Limb (tissue), 2 donors: ENCODE measurements around the gene GOSR1.
"Not testable (repeated sequence)": the region's sequence is repeated elsewhere in the genome, so short reads cannot be mapped to it uniquely, and the experiment has no call there.

ENCODE experiments used
- DNase-seq, 2 donors: peaks; one replicate each; pipeline ENCODE4 v3.0.0-alpha.2; 2016; ENCODE audit errors: extremely low spot score in 2 of 2

GOSR1 gene

DNA sequence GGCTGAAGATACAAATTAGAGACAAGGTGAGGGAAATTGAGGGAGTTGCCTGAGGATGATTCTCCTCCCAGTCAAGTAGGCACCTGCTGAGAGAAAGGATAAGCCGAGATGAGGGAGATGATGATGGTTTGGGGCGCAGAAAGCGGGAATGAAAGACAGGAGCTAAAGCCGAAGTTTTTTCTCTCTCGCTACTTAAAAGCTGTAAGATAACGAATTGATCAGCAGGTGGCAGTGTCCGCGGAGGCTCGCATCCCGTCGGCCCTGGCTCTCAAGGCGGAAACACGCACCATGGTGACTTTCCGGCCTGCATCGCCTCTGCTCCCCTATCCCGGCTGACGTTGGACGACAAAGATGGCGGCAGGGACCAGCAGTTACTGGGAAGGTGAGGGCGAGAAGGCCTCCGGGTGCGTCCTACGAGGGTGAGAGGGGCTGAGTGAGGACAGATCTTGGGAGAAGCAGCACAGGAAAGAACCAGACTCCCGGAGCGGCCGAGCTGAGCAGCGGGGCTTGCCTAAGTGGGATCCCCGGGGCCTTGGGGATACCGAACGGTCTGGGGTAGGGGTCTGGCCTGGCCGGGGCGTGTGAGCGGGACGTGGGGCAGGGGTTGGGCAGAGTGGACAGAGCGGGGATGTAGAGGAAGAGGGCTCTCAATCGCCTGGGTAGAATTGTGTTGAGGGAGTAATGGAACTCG is at the start of gene GOSR1:
GOSR1 (plus strand) TSS at position 326 of the 691 bp plus-strand sequence; CDS start at position 352, 26 bp downstream.
- DNase-seq, result peak; percentile 93 to 96

DNA sequence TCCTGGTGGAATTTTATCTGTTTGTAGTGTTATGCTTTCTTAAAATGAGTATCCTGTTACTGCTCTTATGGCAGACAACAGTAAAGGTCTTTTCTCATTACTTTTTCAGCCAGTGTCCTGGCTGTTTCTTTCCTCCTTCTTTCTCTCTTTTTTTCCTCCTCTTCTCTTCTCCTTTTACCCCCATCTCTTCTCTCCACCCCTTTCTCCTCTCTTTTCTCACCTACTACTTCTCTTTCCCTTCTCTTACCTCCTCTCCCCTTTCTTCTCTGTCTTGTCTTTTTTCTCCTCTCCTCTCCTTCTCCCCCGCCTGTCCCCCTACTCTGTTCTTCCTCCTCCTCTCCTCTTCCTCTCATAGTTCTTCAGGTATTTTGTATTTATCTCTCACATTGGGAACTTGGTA is 49.6 kb upstream of the GOSR1 start:
- DNase-seq, result no peak

DNA sequence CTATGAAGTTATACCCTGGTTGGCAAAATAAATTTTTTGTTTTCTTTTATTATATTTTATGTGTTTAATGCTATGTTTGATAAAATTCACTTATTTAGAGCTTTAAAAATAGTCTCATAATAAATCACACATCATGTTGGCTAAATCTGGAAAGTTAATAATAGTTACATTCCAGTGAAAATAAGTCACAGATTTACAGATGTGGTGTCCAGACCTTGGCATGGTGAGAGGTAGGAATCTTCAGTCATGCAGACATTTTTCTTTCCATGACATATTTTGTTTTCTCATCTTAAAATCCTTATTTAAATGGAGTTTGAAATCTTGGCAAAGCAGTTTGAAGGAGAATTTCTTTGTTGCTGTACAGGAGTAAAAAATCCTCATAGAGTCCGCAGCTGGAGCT is 48.1 kb upstream of the GOSR1 start:
- peak in 1 of 2 donors; percentile 42 for DNase-seq

DNA sequence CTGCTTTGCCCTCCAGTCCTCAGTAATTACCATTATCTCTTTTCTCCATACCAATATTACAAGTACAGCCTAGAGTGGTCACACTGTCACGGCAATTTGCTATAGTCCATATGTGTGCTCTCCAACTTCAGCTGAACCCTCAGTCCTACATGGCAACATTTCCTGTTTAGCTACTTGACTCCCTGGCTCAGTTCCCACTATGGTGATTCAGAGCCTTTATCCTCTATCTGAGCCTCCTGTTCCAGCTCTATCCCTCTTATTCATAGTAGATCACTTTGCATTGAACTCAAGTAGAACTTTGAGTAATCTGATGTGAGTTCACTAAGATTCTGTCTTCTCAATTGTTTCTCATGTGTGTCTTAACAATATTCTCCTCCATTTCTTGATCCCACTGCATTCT is 43.7 kb upstream of the GOSR1 start:
- DNase-seq, result no peak

DNA sequence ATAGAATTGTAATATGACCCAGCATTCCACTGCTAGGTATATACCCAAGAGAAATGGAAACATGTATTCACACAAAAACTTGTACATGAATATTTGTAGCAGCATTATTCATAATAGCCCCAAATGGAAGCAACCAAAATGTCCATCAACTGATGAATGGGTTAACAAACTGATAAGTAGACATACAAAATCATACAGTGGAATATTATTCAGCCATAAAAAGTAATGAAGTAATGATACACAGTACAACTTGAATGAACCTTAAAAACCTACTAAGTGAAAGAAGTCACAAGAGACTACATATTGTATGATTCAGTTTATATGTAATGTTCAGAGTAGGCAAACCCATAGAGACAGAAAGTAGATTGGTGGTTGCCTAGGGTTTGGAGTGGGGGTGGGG is 40.5 kb upstream of the GOSR1 start:
- DNase-seq, result no peak

DNA sequence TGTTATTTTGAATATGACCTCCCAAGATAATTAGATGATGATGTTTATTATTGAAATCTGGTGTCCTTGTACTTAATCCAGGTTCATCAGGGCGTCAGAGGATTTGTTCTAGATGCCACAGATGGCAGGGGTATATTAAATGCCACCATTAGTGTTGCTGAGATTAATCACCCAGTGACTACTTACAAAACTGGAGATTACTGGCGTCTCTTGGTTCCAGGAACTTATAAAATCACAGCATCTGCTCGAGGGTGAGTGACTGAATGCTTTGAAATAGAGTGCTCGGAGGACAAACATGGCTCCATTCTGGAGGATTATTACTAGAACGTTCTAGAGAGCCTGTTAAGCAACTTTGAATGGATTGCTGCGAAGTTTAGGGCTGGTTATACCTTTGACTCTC is 33.5 kb upstream of the GOSR1 start:
- DNase-seq, result no peak

DNA sequence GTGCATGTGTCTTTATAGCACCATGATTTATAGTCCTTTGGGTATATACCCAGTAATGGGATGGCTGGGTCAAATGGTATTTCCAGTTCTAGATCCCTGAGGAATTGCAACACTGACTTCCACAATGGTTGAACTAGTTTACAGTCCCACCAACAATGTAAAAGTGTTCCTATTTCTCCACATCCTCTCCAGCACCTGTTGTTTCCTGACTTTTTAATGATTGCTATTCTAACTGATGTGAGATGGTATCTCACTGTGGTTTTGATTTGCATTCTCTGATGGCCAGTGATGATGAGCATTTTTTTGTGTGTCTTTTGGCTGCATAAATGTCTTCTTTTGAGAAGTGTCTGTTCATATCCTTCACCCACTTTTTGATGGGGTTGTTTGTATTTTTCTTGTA is 30.6 kb upstream of the GOSR1 start:
- DNase-seq, result not testable (repeated sequence)

DNA sequence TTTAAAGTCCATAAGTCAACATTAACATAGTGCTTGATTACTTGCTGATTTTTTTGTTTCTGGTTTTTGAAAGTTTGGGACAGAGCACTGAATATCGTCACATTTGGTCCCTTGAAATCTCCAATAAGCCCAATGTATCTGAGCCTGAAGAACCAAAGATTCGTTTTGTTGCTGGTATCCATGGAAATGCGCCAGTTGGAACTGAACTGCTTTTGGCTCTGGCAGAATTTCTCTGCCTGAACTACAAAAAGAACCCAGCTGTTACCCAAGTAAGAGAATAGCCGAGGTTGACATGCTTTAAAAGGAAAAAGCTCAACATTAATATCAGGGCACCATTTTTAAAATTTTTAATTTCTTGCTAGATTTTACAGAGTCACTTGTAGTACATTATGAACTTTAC is 27.7 kb upstream of the GOSR1 start:
- DNase-seq, result peak in 1 of 2 donors; percentile 44

DNA sequence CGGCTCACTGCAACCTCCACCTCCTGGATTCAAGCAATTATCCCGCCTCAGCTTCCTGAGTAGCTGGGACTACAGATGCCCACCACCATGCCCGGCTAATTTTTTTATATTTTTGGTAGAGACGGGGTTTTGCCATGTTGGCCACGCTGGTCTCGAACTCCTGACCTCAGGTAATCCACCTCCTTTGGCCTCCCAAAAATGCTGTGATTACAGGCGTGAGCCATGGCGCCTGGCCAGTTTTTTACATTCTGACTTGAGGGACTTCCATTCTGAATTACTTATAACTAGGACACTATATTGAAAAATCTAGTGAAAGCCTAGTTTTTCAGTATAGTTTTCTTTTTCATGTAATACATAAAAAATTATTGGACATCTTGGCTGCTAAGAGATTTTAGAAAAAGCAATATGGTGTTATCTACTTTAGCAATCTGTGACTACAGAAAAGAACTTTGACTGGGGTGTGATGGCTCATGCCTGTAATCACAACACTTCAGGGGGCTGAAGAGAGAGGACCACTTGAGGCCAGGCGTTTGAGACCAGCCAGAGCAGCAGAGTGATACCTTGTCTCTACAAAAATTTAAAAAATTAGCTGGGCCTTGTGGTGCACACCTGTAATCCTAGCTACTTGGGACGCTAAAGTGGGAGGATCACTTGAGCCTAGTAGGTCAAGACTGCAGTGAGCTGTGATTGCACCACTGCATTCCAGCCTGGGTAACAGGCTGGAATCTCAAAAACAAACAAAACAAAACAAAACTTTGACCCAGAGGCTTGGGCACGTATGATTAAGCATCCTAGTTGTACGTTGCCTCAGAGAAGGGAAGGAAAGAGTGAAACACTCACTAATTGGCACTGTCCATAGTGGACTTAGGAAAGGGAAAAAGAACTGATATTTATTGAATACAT is 26.8 kb upstream of the GOSR1 start:
- no peak for DNase-seq

DNA sequence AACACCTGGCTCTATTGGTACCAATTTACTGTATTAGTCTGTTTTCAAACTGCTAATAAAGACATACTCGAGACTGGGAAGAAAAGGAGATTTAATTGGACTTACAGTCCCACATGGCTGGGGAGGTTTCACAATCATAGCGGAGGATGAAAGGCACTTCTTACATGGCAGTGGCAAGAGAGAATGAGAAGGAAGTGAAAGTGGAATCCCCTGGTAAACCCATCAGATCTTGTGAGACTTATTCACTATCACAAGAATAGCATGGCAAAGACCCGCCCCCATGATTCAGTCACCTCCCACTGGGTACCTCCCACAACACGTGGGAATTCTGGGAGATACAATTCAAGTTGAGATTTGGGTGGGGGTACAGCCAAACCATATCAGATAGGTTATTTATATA is 22.6 kb upstream of the GOSR1 start:
- DNase-seq, result no peak

DNA sequence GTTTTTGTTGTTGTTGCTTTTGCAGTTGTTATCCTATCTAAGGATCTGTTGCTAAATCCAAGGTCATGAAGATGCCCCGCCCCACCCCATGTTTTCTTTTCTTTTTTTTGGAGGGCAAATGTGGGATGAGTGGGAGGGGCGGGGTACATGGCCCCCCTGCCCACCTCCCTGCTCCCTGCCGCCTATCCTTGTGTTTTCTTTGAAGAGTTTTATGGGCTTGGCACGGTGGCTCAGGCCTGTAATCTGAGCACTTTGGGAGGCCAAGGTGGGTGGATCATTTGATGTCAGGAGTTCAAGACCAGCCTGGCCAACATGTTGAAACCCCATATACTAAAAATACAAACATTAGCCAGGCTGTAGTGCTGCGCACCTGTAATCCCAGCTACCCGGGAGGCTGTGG is 18.8 kb upstream of the GOSR1 start:
- DNase-seq, result no peak

DNA sequence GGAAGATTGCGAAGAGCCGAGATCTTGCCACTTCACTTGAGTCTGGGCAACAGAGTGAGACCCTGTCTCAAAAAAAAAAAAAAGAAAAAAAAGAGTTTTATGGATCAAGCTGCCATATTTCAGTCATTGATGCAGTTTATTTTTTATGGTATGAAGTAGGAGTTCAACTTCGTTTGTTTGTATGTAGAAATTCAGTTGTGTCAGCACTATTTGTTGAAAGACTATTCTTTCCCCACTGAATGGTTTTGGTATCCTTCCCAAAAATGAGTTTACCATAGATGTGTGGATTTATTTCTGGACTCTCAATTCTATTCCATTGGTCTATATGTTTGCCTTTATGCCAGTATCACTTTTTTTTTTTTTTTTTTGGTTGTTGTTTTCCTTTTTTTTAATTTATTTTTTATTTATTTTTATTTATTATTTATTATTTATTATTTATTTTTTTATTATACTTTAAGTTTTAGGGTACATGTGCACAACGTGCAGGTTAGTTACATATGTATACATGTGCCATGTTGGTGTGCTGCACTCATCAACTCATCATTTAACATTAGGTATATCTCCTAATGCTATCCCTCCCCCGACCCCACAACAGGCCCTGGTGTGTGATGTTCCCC is 18.3 kb upstream of the GOSR1 start:
- not testable (repeated sequence) for DNase-seq

DNA sequence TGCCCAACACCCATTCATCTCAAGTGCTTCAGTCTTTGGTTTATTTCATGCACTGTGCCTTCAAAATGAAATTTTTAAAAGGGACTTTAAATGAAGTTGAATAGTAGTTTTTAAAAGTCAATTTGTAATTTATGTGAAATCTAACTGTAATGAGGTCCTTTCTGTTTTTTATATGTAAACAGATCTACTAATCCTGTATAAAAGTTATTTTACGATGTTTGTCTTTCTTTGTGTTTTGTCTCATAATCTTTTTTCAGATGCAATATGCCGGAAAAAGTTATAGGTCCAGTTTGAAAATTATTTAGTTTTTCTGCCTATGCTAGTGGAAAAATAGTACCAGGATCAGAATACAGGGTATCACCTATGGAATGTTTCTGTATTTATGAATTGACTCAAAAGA is 8.7 kb upstream of the GOSR1 start:
- no peak for DNase-seq

DNA sequence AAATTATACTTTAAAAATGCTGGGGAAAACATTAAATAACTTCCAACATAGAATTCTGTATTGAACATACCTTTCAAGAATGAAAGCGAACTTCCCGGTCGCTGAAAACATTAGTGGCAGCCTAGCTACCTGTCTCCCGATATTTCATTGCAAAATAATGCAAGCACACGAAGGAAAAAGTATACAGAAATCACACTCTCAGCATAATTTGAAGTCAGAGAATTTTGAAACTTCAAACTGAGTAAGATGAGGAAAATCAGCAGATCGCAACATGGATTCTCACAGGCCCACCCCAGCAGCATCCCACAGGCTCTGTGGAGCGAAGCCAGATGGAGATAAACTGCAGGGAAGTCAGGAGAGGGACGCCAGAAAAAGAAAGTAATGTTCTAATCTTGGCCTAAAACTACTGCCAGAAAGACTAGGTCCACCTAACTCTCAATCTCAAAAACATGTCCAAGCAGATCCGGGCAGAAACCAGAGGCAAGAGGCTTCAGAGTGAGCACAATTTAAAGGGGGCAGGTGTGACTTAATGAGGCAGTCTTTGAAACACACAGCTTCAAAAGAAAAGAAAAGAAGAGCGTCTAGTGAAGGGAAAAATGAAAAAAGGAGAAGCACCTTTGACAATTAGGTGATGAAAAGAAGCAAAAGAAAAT is 4.8 kb upstream of the GOSR1 start:
- DNase-seq, result no peak

DNA sequence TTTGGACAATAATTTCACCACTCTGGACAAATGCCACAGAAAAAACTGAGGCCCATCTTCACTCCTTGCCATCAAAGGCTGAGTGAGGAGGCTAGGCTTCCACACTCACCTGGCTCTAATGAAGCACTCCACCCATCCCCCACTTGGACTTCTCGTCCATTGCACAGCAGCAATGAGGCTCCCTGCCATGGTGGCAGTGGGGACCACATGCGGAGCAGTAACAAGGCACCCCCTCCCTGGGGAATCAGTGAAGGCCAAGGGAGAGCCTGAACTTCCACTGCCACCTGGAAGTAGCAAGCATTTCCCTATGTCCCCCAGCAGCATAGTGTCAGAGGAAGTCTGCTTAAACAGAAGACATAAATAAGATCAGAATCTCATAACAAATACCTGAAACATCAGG is 2.0 kb upstream of the GOSR1 start:
- no peak for DNase-seq

DNA sequence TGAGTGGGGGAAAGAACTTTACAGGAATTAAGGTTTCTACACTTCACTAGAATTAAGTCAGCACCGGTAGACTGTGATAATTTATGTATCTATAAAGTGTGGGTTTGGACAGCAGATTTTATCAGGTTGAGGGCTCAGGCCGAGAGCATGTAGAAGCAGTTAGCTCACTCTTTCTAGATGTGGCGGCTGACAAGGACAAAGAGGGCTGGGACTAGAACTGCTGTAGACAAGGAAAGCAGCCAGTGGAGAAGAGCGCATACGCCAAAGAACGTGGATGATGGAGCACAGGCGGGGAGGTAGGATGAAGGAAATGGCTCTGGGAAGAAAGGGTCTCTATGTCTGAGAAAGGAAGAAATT is 504 bp upstream of the GOSR1 start:
- no peak for DNase-seq

DNA sequence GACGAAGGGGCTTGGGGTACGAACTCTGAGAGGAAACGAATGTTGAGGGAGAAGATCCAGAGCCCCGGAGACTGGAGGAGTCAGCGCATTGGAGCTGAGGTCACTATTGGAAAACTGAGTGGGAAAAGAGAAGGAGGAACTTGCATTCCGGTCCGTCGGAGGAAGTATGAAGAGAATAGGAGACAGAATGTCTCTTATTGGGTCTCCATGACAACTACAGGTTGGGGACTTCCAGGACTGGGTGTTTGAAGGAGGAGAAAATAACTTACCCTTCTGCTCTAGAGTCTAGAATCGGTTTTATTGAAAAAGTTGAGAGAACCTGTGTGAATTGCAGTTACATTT is 537 bp downstream of the GOSR1 start:
- DNase-seq, result no peak

DNA sequence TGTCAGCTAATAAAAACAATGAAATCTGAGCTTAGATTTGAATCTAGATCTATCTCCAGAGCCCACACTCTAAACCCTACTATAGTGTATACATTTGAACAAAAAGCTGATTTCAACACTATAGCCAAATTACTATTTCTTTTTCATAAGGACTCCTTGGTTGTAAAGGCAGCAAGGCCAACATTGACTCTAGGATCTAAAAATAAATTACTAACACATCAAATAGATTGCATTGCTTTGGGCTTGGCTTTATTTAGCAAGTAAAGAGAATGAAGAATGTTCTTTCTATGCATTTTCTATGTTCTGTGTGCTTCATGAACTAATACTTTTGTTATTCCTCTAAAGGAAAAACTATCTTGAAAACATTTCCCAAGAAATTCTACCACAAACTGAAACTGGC is 5.3 kb downstream of the GOSR1 start:
- DNase-seq, result no peak

DNA sequence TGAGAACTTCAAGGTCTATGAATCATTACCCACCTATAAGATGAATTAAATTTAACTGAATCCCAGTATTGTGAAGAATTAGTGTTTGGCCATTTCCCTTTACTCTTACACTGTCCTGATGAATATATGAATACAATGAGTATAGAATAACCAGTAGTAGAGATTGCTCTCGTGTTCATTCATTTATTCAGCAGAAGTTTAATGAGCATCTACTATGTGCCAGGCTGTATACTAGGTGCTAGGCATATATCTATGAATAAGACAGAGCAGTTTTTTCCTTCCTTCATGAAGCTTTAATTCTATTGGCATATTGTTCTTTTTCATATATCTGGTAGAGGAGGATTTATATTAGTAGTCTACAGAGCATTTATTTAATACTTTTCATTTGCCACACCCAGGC is 6.0 kb downstream of the GOSR1 start:
- no peak for DNase-seq

DNA sequence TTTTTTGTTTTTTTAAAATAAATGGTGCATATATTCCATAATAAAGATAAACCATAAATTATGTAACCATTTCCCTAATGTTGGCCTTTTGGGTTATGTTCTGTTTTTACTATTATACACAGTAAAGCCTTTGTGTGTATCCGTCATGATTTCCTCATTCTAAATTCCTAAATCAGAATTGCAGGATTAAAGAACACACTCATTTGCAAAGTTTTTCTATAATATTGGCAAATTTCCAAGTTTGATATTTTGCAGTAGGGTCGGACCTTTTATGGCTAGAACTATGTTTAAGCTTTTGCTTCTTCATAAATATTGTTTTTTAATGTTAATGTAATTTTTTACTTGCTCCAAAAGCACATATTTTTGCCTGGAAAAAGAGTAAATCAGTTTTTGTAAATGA is 16.6 kb downstream of the GOSR1 start:
- DNase-seq, result no peak

DNA sequence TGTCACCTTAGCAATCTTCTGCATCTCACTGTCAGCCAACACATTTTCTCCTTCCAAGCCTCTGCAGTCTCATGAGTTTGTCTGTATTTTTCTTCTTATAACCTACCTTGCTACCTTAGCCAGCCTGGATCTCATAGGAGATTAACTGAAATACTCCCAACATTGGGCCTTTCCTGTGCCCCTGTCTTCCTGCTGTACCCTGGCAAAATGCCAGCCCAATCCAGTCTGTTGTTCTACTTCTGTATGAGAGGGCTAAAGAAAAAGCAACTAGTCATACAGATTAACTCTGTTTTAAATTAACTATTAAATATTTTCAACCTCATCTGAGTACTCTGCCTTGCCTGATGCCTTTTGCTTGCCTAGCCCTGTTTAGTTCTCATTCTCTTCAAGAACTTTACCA is 18.4 kb downstream of the GOSR1 start:
- DNase-seq, result no peak

DNA sequence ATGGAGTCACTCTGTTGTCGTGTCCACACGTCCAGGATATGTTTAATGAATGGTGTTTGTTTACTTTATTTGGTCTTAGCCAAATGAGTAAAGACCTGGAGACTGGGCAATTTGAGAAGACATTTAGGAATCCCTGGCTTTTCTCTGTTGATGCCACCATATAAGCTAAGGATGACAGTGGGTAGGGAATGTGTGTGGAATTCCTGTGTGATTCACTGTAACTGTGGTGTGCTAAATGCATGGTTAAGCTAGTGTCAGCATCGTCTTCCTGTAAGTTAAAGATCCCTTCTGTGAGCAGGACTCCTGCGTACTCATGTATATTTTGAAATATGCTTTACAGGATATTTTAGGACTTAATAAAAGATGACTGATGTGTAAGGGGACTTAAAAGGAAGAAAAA is 26.4 kb downstream of the GOSR1 start:
- DNase-seq, result no peak
